ENCODE data around the gene LRRC1. TPM values are rescaled to one million over a fixed set of nuclear protein-coding genes. Genes with fewer than 3 reads are reported as not detected.

The LRRC1 gene
- total and polyA plus RNA-seq, 2 of the 8 experiments (the other 6 are each of a cell fraction or from before 2014, with no cell fraction given) = 6.7 to 15.9 TPM

DNA sequence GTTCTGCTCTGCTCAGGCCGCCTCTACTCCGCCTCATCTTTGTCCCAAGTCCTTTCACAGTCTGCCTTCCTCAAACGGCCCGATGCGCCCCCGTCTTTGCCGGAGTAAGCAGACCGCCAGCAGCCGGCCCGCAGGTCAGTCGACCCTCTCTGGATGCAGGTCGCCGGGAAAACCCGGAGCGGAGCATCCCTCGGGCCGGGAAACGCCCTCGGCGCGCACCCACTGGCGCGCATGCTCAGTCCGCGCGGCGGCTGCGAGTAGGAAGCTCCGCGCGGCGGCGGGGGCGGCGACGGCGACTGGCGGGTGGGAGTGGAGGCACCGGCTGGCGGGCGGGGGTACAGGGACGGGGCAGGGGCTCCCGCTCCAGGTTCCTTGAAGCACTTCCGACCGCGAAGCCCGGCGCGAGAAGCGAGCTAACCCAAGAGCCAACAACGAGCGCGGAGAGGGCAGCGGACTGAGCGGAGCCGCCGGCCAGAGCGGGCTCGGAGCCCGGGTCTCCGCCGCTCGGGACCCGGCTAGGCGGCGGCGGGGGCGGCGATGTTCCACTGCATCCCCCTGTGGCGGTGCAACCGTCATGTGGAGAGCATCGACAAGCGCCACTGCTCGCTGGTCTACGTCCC lies at the start of gene LRRC1 (continued):
- TF ChIP-seq CHD7 (IDR thresholded peaks at IDR 0.05; ENCODE audit: insufficient replicate concordance, low read length) = no peak
- peak in 1 of 2 experiments; percentile 68; a peak in 2 of 3 replicates for TF ChIP-seq POLR2A (IDR thresholded peaks at IDR 0.05; ENCODE audit: control extremely low read depth in 1 of 2, low read depth in 2 of 2, low read length in 2 of 2)
- TF ChIP-seq GABPA (IDR thresholded peaks at IDR 0.05; ENCODE audit: borderline replicate concordance, insufficient read depth, low read length) = no peak
- no peak for TF ChIP-seq TCF12 (IDR thresholded peaks at IDR 0.05; ENCODE audit: low read depth, low read length)
- no peak for TF ChIP-seq RXRA (IDR thresholded peaks at IDR 0.05; ENCODE audit: insufficient read depth, low read depth, low read length)
- TF ChIP-seq BACH1 (IDR thresholded peaks at IDR 0.05; ENCODE audit: low read length) = no peak; the same call in 1 of the 2 replicates
- no peak for TF ChIP-seq MAFK (IDR thresholded peaks at IDR 0.05; ENCODE audit: low read depth, low read length)
- TF ChIP-seq RFX5 (IDR thresholded peaks at IDR 0.05; ENCODE audit: borderline replicate concordance, low read depth, low read length) = 0 out of 2 replicates have a peak, but pooled peaks have one; percentile 24
- no peak for TF ChIP-seq SAP30 (IDR thresholded peaks at IDR 0.05; ENCODE audit: insufficient read depth, insufficient replicate concordance, low read length)
- TF ChIP-seq CTBP2 (IDR thresholded peaks at IDR 0.05; ENCODE audit: borderline replicate concordance, insufficient read depth, insufficient read length, low read length) = no peak
- no peak for TF ChIP-seq POU5F1 (IDR thresholded peaks at IDR 0.05; ENCODE audit: low read depth, low read length)
